SIG-M5 (cell line): Measurements from ENCODE around the gene LYZ.
"Not testable (repeated sequence)": the region's sequence is repeated elsewhere in the genome, so short reads cannot be mapped to it uniquely, and the experiment has no call there.

Source experiments
- DNase-seq: peaks from one replicate; lab custom pipeline; 2025; lab: John Stamatoyannopoulos, UW

Gene LYZ

GRCh38 chr12:69348162-69348938 lies at the start of gene LYZ:
Gene LYZ (plus strand): TSS chr12:69348381. CDS start chr12:69348409, 28 bp downstream.
- DNase-seq: peak; percentile 84

DNA sequence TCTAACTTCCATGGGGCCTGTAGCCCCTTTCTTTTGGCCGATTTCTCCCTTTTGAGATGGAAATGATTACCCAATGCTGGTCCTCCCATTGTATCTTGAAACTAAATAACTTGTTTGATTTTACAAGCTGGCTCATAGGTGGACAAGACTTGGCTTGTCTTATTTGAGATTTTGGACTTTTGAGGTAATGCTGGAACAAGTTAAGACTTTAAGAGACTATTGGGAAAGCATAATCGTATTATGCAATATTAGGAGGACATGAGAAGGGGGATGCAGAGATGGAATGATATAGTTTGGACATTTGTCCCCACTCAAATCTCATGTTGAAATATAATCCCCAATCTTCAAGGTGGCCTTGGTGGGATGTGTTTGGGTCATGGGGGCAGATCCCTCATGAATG lies 49.2 kb upstream of the LYZ start:
- DNase-seq: no peak

DNA sequence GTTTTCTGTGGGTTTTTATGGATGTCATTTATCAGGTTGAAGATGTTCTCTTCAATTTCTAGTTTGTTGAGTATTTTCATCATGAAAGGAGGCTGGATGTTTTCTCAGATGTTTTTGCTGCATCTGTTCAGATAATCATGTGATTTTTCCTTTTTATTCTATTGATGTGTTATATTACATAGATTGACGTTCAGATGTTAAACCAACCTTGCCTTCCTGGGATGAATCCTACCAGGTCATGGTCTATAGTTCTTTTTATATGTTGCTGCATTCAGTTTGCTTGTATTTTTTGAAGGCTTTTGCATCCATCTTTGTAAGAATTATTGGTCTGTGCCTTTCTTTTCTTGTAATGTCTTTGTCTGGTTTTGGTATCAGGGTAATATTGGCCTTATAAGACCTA lies 43.9 kb upstream of the LYZ start:
- DNase-seq: no peak

GRCh38 chr12:69309461-69309860 lies 38.7 kb upstream of the LYZ start:
- no peak for DNase-seq

- DNase-seq: no peak
These were observed 35.0 kb upstream of the LYZ start for GRCh38 chr12:69313209-69313608.

DNA sequence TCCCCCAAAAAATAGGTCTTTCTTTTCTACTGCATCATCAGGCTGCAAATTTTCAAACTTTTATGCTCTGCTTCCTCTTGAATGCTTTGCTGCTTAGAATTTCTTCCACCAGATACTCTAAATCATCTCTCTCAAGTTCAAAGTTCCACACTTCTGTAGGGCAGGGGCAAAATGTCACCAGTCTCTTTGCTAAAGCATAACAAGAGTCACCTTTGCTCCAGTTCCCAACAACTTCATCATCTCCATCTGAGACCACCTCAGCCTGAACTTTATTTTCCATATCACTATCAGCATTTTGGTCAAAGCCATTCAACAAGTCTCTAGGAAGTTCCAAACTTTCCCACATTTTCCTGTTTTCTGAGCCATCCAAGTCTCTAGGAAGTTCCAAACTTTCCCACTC lies 31.4 kb upstream of the LYZ start:
- DNase-seq: not testable (repeated sequence)

GRCh38 chr12:69317233-69317632 lies 30.9 kb upstream of the LYZ start:
- not testable (repeated sequence) for DNase-seq

GRCh38 chr12:69318225-69318624 lies 30.0 kb upstream of the LYZ start:
- DNase-seq: no peak

GRCh38 chr12:69321351-69321750 lies 26.8 kb upstream of the LYZ start:
- DNase-seq: peak; percentile 14

- DNase-seq: peak; percentile 63
These were observed 23.2 kb upstream of the LYZ start for GRCh38 chr12:69324797-69325466.

GRCh38 chr12:69328426-69328825 lies 19.8 kb upstream of the LYZ start:
- no peak for DNase-seq

GRCh38 chr12:69329669-69330428 lies 18.3 kb upstream of the LYZ start:
- peak; percentile 64 for DNase-seq

- DNase-seq: no peak
These were observed 17.4 kb upstream of the LYZ start for GRCh38 chr12:69330475-69331473.

DNA sequence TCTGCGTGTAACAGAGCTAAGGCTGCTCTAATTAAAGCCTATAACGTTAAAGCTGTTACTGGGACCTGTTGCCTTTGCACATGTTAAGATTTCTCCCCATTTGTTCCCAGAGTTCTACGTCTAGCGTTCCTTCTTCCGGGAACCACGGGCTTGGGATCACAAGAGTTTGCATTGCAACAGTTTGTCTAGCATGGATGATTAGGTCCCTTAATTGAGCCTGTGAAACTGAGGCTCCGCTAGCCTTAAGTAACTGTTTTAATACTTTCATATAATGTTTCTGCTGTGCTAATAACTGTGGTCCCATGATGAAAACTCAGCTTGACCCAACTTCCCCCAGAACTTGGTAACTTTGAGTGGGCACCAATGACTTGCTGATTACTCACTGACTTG lies 16.7 kb upstream of the LYZ start:
- no peak for DNase-seq

DNA sequence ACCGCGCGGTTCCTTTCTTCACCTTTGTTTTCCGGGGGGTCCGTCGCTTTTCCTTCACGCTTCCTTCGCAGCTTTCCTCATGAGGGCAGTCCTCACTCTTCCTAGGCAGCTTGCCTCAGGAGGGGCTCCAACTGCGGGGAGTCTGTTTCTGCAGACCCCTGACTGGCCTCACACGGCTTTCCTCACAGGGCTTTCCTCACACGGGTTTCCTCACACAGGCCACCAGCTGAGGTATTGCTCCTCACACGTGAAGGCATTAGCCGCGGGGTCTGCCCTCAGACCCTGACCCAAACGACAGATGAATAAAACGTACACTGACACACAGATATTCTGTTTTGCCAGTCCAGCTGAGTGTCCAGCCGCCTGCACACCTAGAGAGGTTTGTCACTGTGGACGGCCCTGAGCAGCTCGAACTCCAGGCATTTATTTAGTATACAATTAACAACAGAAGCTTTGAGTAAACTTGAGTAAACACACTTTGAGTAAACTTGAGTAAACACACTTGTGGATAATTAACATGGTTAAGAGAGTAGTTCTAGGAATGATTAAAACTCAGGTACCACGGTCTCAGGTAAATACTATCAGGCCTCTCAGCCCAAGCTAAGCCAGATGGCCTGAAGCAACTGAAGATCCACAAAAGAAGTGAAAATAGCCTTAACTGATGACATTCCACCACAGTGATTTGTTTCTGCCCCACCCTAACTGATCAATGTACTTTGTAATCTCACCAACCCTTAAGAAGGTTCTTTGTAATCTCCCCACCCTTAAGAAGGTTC lies 16.1 kb upstream of the LYZ start:
- DNase-seq: no peak

DNA sequence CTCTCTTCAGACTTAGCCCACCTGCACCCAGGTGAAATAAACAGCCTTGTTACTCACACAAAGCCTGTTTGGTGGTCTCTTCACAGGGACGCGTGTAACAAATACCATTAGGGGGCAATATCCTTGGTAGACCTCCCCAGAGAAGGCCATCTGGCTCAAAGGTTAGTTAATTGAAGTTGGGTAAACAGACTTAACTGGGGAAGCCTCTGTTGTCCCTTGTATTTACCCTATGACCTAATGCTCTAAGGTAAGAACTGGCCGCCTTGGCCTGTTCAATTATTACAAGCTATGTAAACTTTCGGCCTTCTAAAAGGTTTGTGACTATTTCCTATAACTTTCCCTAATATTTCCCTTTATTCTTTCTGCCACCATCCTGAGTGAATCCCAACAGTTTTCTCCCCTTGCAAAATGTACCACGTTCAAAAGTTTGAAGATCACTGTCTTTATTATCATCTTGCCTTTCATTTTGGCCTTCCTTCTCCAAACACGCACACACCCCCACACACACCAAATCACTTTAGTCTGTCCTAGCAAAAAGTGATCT lies 15.3 kb upstream of the LYZ start:
- DNase-seq: no peak

GRCh38 chr12:69334158-69334557 lies 14.0 kb upstream of the LYZ start:
- DNase-seq: no peak

DNA sequence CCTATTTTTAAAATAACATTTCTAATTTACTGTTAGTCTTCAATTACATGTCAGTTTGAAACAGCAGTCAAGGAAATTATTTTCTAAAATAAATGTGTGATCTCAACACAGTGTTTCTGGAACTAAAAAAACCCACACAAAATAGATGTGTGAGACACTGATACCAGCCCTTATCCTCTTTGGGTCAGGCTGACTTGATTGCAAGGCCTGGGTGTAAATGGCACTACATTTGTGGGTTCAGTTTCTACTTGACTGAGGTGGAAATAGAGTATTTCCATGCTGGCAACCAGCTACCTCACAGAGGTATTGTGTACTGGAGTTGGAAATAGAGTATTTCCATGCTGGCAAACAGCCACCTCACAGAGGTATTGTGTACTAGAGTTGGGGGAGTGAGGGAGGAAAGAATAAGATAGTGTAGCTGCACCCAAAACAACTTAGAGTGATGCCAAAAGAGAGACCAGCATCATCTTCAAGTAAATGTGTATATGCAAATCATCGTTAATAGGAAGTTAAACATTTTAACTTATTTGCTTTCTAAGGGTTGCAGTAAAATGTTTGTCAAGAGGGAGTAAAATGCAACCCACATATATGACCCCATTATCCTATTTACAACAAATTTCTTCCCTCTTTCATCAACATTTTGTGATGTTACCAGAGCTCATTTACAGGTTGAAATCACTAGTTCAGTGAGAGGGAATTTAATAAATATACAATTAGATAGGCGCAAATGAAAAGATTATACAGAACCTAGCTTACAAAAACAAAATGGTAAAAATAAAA lies 10.7 kb upstream of the LYZ start:
- DNase-seq: no peak

DNA sequence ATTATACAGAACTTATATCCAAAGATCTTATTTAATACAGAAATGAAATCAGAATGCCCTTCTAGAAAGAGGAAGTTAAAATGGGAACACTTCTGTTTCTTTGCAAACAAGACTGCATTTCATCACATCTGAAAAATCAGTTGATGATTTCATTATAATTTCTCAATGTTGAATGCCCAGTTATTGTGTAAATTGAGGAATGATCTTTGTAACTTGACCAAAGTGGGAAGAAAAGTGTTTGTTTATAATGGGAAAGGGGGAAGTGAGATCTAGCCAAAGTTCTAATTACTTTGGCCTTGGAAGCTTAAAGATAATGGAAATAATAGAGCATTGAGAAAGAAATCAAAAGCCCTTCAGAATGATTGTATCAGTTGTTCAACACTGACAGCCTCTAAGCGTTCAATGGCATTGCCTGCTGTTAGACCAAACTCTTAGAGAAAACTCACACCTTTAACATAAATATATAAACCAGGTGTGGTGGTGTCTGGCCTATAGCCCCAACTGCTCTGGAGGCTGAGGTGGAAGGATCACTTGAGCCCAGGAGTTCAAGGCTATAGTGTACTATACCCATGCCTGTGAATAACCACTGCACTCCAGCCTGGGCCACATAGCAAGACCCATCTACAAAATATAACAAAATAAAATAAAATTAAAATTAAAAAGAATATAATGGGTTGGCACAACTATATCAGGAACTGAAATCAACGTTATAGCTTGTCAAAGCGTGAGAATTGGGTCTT lies 9.9 kb upstream of the LYZ start:
- peak; percentile 59 for DNase-seq
